Stomach smooth muscle (tissue), 2 donors: ENCODE results near the gene ACTR5.

ENCODE experiments used
- H3K27ac ChIP-seq: one replicate; pipeline ENCODE4 v1.7.0; 2013; ENCODE audit warnings: mild to moderate bottlenecking, low read length, inconsistent platforms
- H3K27me3 ChIP-seq, 2 donors: one replicate each; pipeline ENCODE4 v1.7.0; 2013; ENCODE audit warnings: low read length in 2 of 2; ENCODE audit not compliant: insufficient read depth in 2 of 2, control insufficient read depth in 1 of 2
- H3K36me3 ChIP-seq, 2 donors: one replicate each; pipeline ENCODE4 v1.7.0; 2013; ENCODE audit warnings: low read length in 2 of 2; ENCODE audit not compliant: control insufficient read depth in 2 of 2, insufficient read depth in 2 of 2
- H3K4me1 ChIP-seq: one replicate; pipeline ENCODE4 v1.7.0; 2013; ENCODE audit warnings: low read length; ENCODE audit not compliant: control insufficient read depth, insufficient read depth
- H3K4me3 ChIP-seq, 2 donors: one replicate each; pipeline ENCODE4 v1.7.0; 2013; ENCODE audit warnings: low read length in 2 of 2
- H3K9ac ChIP-seq, 2 donors: one replicate each; pipeline ENCODE4 v1.7.0; 2013; ENCODE audit warnings: low read length in 2 of 2, mild to moderate bottlenecking in 1 of 2
- H3K9me3 ChIP-seq, 2 donors: one replicate each; pipeline ENCODE4 v1.7.0; 2013; ENCODE audit warnings: low read length in 2 of 2; ENCODE audit not compliant: control insufficient read depth in 2 of 2
- donor health status: healthy.
- donor health status: Pancreatic carcinoma.

ACTR5 gene

GRCh38 chr20:38764567-38765318 is 16.5 kb downstream of the ACTR5 start:
- no peaks in the 10 kb centered on the region for H3K27me3 ChIP-seq
- H3K36me3 ChIP-seq: peaks cover 51 to 72% of the 10 kb centered on the region in 2 donors
- peaks cover 2% of the 10 kb centered on the region for H3K4me1 ChIP-seq
- H3K9me3 ChIP-seq: no peaks in the 10 kb centered on the region
- no peak overlapping the region for H3K4me3 ChIP-seq
- no peak overlapping the region for H3K27ac ChIP-seq
- H3K9ac ChIP-seq: no peak overlapping the region

- H3K4me1 ChIP-seq: peaks cover 2% of the 10 kb centered on the region
- no peaks in the 10 kb centered on the region for H3K9me3 ChIP-seq
- H3K36me3 ChIP-seq: peaks cover 45 to 70% of the 10 kb centered on the region in 2 donors
- H3K4me3 ChIP-seq: no peak overlapping the region
- no peaks in the 10 kb centered on the region for H3K27me3 ChIP-seq
- H3K9ac ChIP-seq: no peak overlapping the region
- H3K27ac ChIP-seq: no peak overlapping the region
Observed at GRCh38 chr20:38766071-38766470, 17.8 kb downstream of the ACTR5 start.

GRCh38 chr20:38769376-38770295 is 21.4 kb downstream of the ACTR5 start:
- Histone ChIP-seq H3K27me3 (no peaks in the 10 kb centered on the region), H3K27ac (no peak overlapping the region), H3K36me3 (peaks cover 44 to 71% of the 10 kb centered on the region in 2 donors), H3K9ac (no peak overlapping the region), H3K4me3 (no peak overlapping the region), H3K9me3 (no peaks in the 10 kb centered on the region), H3K4me1 (peaks cover 2% of the 10 kb centered on the region)

GRCh38 chr20:38770546-38770945 is 22.3 kb downstream of the ACTR5 start:
- Histone ChIP-seq H3K4me1 (peaks cover 2% of the 10 kb centered on the region), H3K27ac (no peak overlapping the region), H3K27me3 (no peaks in the 10 kb centered on the region), H3K4me3 (no peak overlapping the region), H3K9ac (no peak overlapping the region), H3K36me3 (peaks cover 43 to 71% of the 10 kb centered on the region in 2 donors), H3K9me3 (no peaks in the 10 kb centered on the region)

- Histone ChIP-seq H3K36me3 (peaks cover 38 to 68% of the 10 kb centered on the region in 2 donors), H3K4me3 (no peak overlapping the region), H3K4me1 (peaks cover 2% of the 10 kb centered on the region), H3K9ac (no peak overlapping the region), H3K27me3 (no peaks in the 10 kb centered on the region), H3K27ac (no peak overlapping the region), H3K9me3 (no peaks in the 10 kb centered on the region)
Observed at GRCh38 chr20:38770970-38771369, 22.7 kb downstream of the ACTR5 start.

GRCh38 chr20:38771621-38772020 is 23.4 kb downstream of the ACTR5 start:
- Histone ChIP-seq H3K9ac (no peak overlapping the region), H3K4me3 (no peak overlapping the region), H3K36me3 (peaks cover 35 to 64% of the 10 kb centered on the region in 2 donors), H3K9me3 (peaks cover 0 to 4% of the 10 kb centered on the region in 2 donors), H3K27me3 (no peaks in the 10 kb centered on the region), H3K27ac (no peak overlapping the region), H3K4me1 (no peaks in the 10 kb centered on the region)

- peaks cover 0 to 4% of the 10 kb centered on the region in 2 donors for H3K9me3 ChIP-seq
- no peaks in the 10 kb centered on the region for H3K4me1 ChIP-seq
- H3K9ac ChIP-seq: no peak overlapping the region
- H3K4me3 ChIP-seq: no peak overlapping the region
- H3K27me3 ChIP-seq: no peaks in the 10 kb centered on the region
- no peak overlapping the region for H3K27ac ChIP-seq
- H3K36me3 ChIP-seq: peaks cover 27 to 44% of the 10 kb centered on the region in 2 donors
Observed at GRCh38 chr20:38774167-38774566, 25.9 kb downstream of the ACTR5 start.

GRCh38 chr20:38776363-38776762 is 28.1 kb downstream of the ACTR5 start:
- peaks cover 21 to 30% of the 10 kb centered on the region in 2 donors for H3K36me3 ChIP-seq

GRCh38 chr20:38779247-38780097 is 31.2 kb downstream of the ACTR5 start:
- no peaks in the 10 kb centered on the region for H3K4me1 ChIP-seq
- H3K9me3 ChIP-seq: peaks cover 0 to 4% of the 10 kb centered on the region in 2 donors
- H3K27ac ChIP-seq: no peak overlapping the region
- no peaks in the 10 kb centered on the region for H3K27me3 ChIP-seq
- no peak overlapping the region for H3K9ac ChIP-seq
- H3K4me3 ChIP-seq: no peak overlapping the region
- peaks cover 0 to 3% of the 10 kb centered on the region in 2 donors for H3K36me3 ChIP-seq

More at GRCh38 chr20:38776363-38776762, 28.1 kb downstream of the ACTR5 start:
- Histone ChIP-seq H3K4me3 (no peak overlapping the region), H3K9ac (no peak overlapping the region), H3K9me3 (peaks cover 0 to 4% of the 10 kb centered on the region in 2 donors), H3K27me3 (no peaks in the 10 kb centered on the region), H3K27ac (no peak overlapping the region), H3K4me1 (no peaks in the 10 kb centered on the region)

- no peak overlapping the region for H3K27ac ChIP-seq
- H3K27me3 ChIP-seq: no peaks in the 10 kb centered on the region
- H3K9ac ChIP-seq: no peak overlapping the region
- no peaks in the 10 kb centered on the region for H3K9me3 ChIP-seq
- H3K36me3 ChIP-seq: no peaks in the 10 kb centered on the region
- H3K4me1 ChIP-seq: no peaks in the 10 kb centered on the region
- no peak overlapping the region for H3K4me3 ChIP-seq
Observed at GRCh38 chr20:38782275-38782674, 34.0 kb downstream of the ACTR5 start.
